Vagina (tissue), 2 donors: ENCODE results near the gene TBCD.

ENCODE experiments used
- POLR2A ChIP-seq, 2 donors: fragments of 450-650 bp; IDR thresholded peaks; one replicate each; pipeline ENCODE4 v1.6.1; 2017; ENCODE audit warnings: antibody characterized with exemption in 2 of 2, mild to moderate bottlenecking in 2 of 2, moderate library complexity in 2 of 2
- TF ChIP-seq, protein P1 (sequence below), 3 experiments: fragments of 450-650 bp in 2 of 3; fragments of 200-600 bp in 1 of 3; sonication (generic) in 1 of 3; IDR thresholded peaks; one replicate each; pipeline ENCODE4 v1.5.1; 2017 to 2019; ENCODE audit warnings: antibody characterized with exemption in 3 of 3, mild to moderate bottlenecking in 2 of 3, moderate library complexity in 2 of 3

DNA sequence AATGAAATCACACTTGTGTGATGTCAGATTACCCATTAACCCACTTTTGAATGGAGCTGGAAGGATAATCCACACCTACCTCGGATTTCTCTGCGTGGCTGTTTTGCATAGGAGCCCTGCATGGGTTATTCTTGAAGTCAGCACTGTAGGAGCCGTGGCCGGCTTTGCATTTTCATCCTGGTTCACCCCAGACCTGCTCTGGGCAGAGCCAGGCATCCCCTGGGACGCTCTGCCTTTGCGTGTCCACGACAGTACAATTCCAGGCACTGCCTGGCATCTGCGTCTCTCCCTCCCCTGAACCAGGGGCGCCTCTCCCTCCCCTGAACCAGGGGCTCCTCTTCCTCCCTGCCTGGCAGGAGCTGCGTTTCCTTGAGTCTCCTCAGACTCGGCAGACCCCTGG is 117.7 kb downstream of the TBCD start:
- TF ChIP-seq POLR2A (IDR thresholded peaks at IDR 0.05): no peak
- TF ChIP-seq, protein P1, sequence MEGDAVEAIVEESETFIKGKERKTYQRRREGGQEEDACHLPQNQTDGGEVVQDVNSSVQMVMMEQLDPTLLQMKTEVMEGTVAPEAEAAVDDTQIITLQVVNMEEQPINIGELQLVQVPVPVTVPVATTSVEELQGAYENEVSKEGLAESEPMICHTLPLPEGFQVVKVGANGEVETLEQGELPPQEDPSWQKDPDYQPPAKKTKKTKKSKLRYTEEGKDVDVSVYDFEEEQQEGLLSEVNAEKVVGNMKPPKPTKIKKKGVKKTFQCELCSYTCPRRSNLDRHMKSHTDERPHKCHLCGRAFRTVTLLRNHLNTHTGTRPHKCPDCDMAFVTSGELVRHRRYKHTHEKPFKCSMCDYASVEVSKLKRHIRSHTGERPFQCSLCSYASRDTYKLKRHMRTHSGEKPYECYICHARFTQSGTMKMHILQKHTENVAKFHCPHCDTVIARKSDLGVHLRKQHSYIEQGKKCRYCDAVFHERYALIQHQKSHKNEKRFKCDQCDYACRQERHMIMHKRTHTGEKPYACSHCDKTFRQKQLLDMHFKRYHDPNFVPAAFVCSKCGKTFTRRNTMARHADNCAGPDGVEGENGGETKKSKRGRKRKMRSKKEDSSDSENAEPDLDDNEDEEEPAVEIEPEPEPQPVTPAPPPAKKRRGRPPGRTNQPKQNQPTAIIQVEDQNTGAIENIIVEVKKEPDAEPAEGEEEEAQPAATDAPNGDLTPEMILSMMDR (IDR thresholded peaks at IDR 0.05): no peak
